Astrocyte of the cerebellum (primary cell): ENCODE measurements around the gene HECTD1.
"Not testable (repeated sequence)": the region's sequence is repeated elsewhere in the genome, so short reads cannot be mapped to it uniquely, and the experiment has no call there.

ENCODE experiments used
- DNase-seq: peaks from one replicate; pipeline ENCODE4 v3.0.0-alpha.2; 2011; ENCODE audit warnings: low read depth
- H3K4me3 ChIP-seq: 2 replicates; pipeline ENCODE4 v1.5.1; 2011; ENCODE audit warnings: mild to moderate bottlenecking, low read depth, low read length, moderate library complexity
- in situ Hi-C: cut with HindIII; loops from 2 replicates; pipeline ENCODE4 v1.10.0; 2017; ENCODE audit warnings: low sequenced_read_pairs
- TF ChIP-seq, protein P1 (sequence below): IDR thresholded peaks from 2 replicates; pipeline ENCODE4 v1.5.1; 2012; ENCODE audit warnings: low read length, low read depth, moderate library complexity, mild to moderate bottlenecking; ENCODE audit errors: missing control alignments

The HECTD1 gene

GRCh38 chr14:31207755-31208545, at the start of gene HECTD1:
Gene HECTD1, minus strand, starts transcription at chr14:31207793. Its CDS starts 1,857 bp downstream, at chr14:31205936.
- in situ Hi-C loops, result no loop called here
- H3K4me3 ChIP-seq, result peak within 1 kb of the TSS; percentile 85
- TF ChIP-seq, protein P1, sequence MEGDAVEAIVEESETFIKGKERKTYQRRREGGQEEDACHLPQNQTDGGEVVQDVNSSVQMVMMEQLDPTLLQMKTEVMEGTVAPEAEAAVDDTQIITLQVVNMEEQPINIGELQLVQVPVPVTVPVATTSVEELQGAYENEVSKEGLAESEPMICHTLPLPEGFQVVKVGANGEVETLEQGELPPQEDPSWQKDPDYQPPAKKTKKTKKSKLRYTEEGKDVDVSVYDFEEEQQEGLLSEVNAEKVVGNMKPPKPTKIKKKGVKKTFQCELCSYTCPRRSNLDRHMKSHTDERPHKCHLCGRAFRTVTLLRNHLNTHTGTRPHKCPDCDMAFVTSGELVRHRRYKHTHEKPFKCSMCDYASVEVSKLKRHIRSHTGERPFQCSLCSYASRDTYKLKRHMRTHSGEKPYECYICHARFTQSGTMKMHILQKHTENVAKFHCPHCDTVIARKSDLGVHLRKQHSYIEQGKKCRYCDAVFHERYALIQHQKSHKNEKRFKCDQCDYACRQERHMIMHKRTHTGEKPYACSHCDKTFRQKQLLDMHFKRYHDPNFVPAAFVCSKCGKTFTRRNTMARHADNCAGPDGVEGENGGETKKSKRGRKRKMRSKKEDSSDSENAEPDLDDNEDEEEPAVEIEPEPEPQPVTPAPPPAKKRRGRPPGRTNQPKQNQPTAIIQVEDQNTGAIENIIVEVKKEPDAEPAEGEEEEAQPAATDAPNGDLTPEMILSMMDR, result peak; percentile 25
- DNase-seq, result peak; percentile 89

- H3K4me3 ChIP-seq, result no peak overlapping the region
- DNase-seq, result no peak
- in situ Hi-C loops, result no loop called here
- TF ChIP-seq, protein P1, result no peak
Observed at GRCh38 chr14:31257244-31257553, 49.6 kb upstream of the HECTD1 start.

DNA sequence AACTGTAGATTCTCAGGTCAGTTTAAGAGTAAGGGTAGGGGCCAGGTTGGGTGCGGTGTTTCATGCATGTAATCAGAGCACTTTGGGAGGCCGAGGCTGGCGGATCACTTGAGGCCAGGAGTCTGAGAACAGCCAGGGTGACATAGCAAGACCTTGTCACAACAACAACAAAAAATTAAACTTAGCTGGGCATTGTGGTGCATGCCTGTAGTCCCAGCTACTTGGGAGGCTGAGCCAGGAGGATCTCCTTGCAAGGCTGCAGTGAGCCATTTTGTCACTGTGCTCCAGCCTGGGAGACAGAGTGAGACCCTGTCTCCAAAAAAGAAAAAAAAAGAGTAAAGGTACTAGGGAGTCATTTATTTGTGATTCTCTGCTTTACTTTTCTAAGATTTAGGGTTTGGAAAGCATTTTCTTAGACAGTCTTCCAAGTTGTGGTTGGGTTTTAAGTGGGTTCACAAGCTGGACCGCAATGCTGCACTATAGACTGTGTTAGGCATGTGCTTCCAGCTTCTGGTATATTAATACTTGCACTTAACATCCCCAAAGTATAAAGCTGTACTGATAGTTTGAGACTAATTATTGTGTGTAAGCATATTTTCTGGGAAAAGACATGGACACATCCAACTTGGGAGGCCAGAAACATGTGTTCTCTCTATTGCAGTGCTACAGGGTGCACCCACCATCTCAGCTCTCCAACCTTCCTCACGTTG, 49.1 kb upstream of the HECTD1 start:
- no peak overlapping the region for H3K4me3 ChIP-seq
- in situ Hi-C loops, result no loop called here
- TF ChIP-seq, protein P1, result no peak
- DNase-seq, result no peak

GRCh38 chr14:31255918-31256317, 48.3 kb upstream of the HECTD1 start:
- DNase-seq, H3K4me3 ChIP-seq, in situ Hi-C loops: not testable (repeated sequence)

- in situ Hi-C loops, result no loop called here
- DNase-seq, result no peak
- no peak overlapping the region for H3K4me3 ChIP-seq
Observed at GRCh38 chr14:31255286-31255685, 47.7 kb upstream of the HECTD1 start.

DNA sequence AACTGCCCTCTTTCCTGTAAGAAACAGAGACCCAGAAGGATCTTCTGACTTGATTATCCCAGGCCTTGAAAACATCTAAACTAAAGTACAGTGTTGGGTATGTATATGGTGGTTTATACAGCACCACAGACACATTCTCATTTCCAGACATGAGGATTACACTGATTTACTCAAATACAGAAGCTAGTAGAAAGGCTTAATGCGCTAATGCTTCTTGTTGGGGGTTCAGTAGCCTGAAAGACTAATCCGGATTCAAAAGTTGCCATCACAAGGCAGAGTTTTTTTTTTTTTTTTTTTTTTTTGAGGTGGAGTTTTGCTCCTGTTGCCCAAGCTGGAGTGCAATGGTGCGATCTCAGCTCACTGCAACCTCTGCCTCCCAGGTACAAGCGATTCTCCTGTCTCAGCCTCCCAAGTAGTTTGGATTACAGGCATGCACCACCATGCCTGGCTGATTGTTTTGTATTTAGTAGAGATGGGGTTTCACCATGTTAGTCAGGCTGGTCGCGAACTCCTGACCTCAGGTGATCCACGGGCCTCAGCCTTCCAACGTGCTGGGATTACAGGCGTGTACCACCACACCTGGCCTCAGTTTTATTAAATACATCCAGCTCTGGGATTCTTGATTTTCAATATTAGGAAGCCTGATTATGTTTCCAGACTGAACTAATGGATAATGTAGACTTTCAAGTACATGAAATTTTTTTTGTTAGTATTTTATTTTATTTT, 46.3 kb upstream of the HECTD1 start:
- TF ChIP-seq, protein P1, result no peak
- H3K4me3 ChIP-seq, result no peak overlapping the region
- DNase-seq, result no peak
- in situ Hi-C loops, result no loop called here

More at GRCh38 chr14:31255286-31255685, 47.7 kb upstream of the HECTD1 start:
- TF ChIP-seq, protein P1, result no peak

- H3K4me3 ChIP-seq, result no peak overlapping the region
- DNase-seq, result no peak
- in situ Hi-C loops, result no loop called here
- TF ChIP-seq, protein P1, result no peak
Observed at GRCh38 chr14:31252865-31253264, 45.3 kb upstream of the HECTD1 start.
